ENCODE data around the gene TECTA. TPM values are rescaled to one million over a fixed set of nuclear protein-coding genes. Genes with fewer than 3 reads are reported as not detected.

TECTA gene
- polyA plus RNA-seq, 2 of the 4 experiments (the other 2 are of a cell fraction) = 0.05 to 0.14 TPM

DNA sequence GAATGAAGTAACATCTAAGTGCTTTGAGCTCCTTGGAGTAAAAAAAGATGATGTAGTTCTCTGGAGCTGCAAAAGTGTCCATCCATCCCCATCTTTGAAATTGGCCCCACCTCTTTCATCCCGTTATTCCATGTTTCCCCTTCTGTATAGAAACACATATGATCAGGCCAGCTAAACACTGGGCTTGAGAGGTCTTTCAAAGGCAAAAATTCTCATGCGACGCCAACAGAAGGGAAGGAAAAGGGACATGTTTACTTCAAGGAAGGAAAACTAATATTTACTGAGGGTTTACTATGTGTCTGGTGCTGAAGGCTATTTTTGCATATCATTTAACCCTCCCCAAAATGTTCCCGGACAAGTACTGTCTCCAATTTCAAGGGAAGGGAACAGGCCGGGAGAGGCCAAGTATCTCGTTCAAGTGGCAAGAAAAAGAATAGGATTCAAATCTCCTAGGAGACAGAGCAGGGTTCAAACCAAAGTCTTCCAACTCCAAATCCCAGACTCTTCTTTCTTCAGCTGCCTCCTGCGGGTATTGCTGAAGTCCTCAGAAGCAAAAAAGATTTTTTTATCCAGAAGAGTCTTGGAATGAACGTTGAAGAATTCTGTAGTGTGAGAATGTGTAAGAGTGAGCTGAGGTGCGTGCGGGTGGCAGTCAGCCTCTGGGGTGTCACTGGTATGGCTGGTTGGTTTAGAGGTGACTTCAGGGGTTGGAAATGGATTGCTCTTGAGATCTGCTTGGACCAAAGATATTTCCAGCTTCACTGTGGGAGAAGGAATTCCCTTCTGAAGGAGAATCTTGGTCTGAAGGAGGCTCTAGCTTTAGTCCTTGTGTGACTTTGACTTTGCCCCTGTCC lies 10.1 kb downstream of the TECTA start (continued):
- TF ChIP-seq HMGXB4 (CRISPR knock-in tag; IDR thresholded peaks at IDR 0.05; ENCODE audit: borderline replicate concordance) = no peak
- TF ChIP-seq, protein P1, sequence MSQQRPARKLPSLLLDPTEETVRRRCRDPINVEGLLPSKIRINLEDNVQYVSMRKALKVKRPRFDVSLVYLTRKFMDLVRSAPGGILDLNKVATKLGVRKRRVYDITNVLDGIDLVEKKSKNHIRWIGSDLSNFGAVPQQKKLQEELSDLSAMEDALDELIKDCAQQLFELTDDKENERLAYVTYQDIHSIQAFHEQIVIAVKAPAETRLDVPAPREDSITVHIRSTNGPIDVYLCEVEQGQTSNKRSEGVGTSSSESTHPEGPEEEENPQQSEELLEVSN (IDR thresholded peaks at IDR 0.05; ENCODE audit: borderline replicate concordance, low read depth) = no peak
- TF ChIP-seq, protein P2, sequence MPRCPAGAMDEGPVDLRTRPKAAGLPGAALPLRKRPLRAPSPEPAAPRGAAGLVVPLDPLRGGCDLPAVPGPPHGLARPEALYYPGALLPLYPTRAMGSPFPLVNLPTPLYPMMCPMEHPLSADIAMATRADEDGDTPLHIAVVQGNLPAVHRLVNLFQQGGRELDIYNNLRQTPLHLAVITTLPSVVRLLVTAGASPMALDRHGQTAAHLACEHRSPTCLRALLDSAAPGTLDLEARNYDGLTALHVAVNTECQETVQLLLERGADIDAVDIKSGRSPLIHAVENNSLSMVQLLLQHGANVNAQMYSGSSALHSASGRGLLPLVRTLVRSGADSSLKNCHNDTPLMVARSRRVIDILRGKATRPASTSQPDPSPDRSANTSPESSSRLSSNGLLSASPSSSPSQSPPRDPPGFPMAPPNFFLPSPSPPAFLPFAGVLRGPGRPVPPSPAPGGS (IDR thresholded peaks at IDR 0.05) = no peak
- no peak for TF ChIP-seq HEYL (CRISPR knock-in tag; IDR thresholded peaks at IDR 0.05)
- TF ChIP-seq CHD2 (IDR thresholded peaks at IDR 0.05; ENCODE audit: low read length, partially characterized antibody) = no peak
- TF ChIP-seq BHLHE40 (IDR thresholded peaks at IDR 0.05; ENCODE audit: low read depth, low read length) = no peak
- TF ChIP-seq, protein P3, sequence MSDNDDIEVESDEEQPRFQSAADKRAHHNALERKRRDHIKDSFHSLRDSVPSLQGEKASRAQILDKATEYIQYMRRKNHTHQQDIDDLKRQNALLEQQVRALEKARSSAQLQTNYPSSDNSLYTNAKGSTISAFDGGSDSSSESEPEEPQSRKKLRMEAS (IDR thresholded peaks at IDR 0.05) = no peak
- no peak for TF ChIP-seq CTCF (IDR thresholded peaks at IDR 0.05)
- no peak for TF ChIP-seq FOSL2 (IDR thresholded peaks at IDR 0.05)
- no peak for TF ChIP-seq FOSL2 (CRISPR knock-in tag; IDR thresholded peaks at IDR 0.05)

- POLR2A ChIA-PET = no interaction called here
- peak; percentile 52 for TF ChIP-seq CTCF (IDR thresholded peaks at IDR 0.05)
- TF ChIP-seq, protein P1 (IDR thresholded peaks at IDR 0.05; ENCODE audit: borderline replicate concordance, low read depth) = no peak
- no peak for TF ChIP-seq BHLHE40 (IDR thresholded peaks at IDR 0.05; ENCODE audit: low read depth, low read length)
- TF ChIP-seq RAD21 (conservative IDR thresholded peaks at IDR 0.05 in 1 of 2, IDR thresholded peaks at IDR 0.05 in 1 of 2) = peak; percentile 61 to 70
- TF ChIP-seq CEBPB (IDR thresholded peaks at IDR 0.05) = peak; percentile 15 to 43; a peak in 1 of 4 replicates
- TF ChIP-seq HOXB5 (CRISPR knock-in tag; IDR thresholded peaks at IDR 0.05) = no peak
- no peak for TF ChIP-seq ATOH8 (CRISPR knock-in tag; IDR thresholded peaks at IDR 0.05; ENCODE audit: low read depth)
- no peak for TF ChIP-seq SREBF2 (IDR thresholded peaks at IDR 0.05)
- TF ChIP-seq SMC3 (IDR thresholded peaks at IDR 0.05) = peak; percentile 41; the same call in 2 of the 3 replicates
- no peak for TF ChIP-seq PHF8 (IDR thresholded peaks at IDR 0.05; ENCODE audit: borderline replicate concordance, low read depth)
- peak; percentile 51 to 53 for DNase-seq (ENCODE audit: low read depth in 1 of 2, low spot score in 1 of 2)
- 20% methylated on average over 20 of the region's 32 CpGs for WGBS (ENCODE audit: missing lambda C conversion rate)
- H3K4me3 ChIP-seq = no peak overlapping the region
- no peaks in the 10 kb centered on the region for H3K4me1 ChIP-seq
- H3K4me2 ChIP-seq = no peak overlapping the region
- no peak for FAIRE-seq
- no peak overlapping the region for H3K27ac ChIP-seq
- H3K9me3 ChIP-seq = no peaks in the 10 kb centered on the region
- peak; percentile 94 to 96 for ATAC-seq
- CTCF ChIA-PET = interaction anchor here (1.1 to 2.2 kb wide), 4 partner anchors 13 to 605 kb away, joined by 3 to 7 read pairs (median 4); partner anchors contain the start of gene GRIK4
These were observed 11.7 kb downstream of the TECTA start for GRCh38 chr11:121112498-121113455.
